ENCODE data around the gene DRD2. TPM values are rescaled to one million over a fixed set of nuclear protein-coding genes. Genes with fewer than 3 reads are reported as not detected.

The DRD2 gene
- total RNA-seq, 1 donor from 2014 or later, result 0.49 TPM

- H3K9me3 ChIP-seq, result no peaks in the 10 kb centered on the region
- TF ChIP-seq POLR2AphosphoS5 (IDR thresholded peaks at IDR 0.05; ENCODE audit: insufficient read depth in 1 of 2, low read depth in 1 of 2) (no peak), POLR2A (IDR thresholded peaks at IDR 0.05) (no peak), CTCF (IDR thresholded peaks at IDR 0.05) (no peak)
- intact Hi-C loops (cut with DNase I), result no loop called here
- H3K27me3 ChIP-seq, result no peaks in the 10 kb centered on the region
- no peak overlapping the region for H3K27ac ChIP-seq
- H3K36me3 ChIP-seq, result no peaks in the 10 kb centered on the region
- no peaks in the 10 kb centered on the region for H3K4me1 ChIP-seq
- no peak for DNase-seq (ENCODE audit: extremely low spot score in 2 of 2)
- no peak overlapping the region for H3K4me3 ChIP-seq
Observed at GRCh38 chr11:113444502-113445123, 30.6 kb downstream of the DRD2 start.

- intact Hi-C loops (cut with DNase I), result no loop called here
- Histone ChIP-seq H3K4me3 (no peak overlapping the region), H3K27ac (no peak overlapping the region), H3K36me3 (no peaks in the 10 kb centered on the region), H3K9me3 (no peaks in the 10 kb centered on the region), H3K4me1 (no peaks in the 10 kb centered on the region), H3K27me3 (no peaks in the 10 kb centered on the region)
- no peak for TF ChIP-seq POLR2A (IDR thresholded peaks at IDR 0.05)
- TF ChIP-seq POLR2AphosphoS5 (IDR thresholded peaks at IDR 0.05; ENCODE audit: insufficient read depth in 1 of 2, low read depth in 1 of 2), result no peak
- TF ChIP-seq CTCF (IDR thresholded peaks at IDR 0.05), result no peak
- no peak for DNase-seq (ENCODE audit: extremely low spot score in 2 of 2)
Observed at GRCh38 chr11:113440816-113441215, 34.4 kb downstream of the DRD2 start.

- H3K27me3 ChIP-seq, result no peaks in the 10 kb centered on the region
- H3K36me3 ChIP-seq, result no peaks in the 10 kb centered on the region
- H3K4me1 ChIP-seq, result no peaks in the 10 kb centered on the region
- no peak for TF ChIP-seq CTCF (IDR thresholded peaks at IDR 0.05)
- no peak for TF ChIP-seq POLR2A (IDR thresholded peaks at IDR 0.05)
- TF ChIP-seq POLR2AphosphoS5 (IDR thresholded peaks at IDR 0.05; ENCODE audit: insufficient read depth in 1 of 2, low read depth in 1 of 2), result no peak
- H3K27ac ChIP-seq, result no peak overlapping the region
- intact Hi-C loops (cut with DNase I), result no loop called here
- no peak for DNase-seq (ENCODE audit: extremely low spot score in 2 of 2)
- H3K9me3 ChIP-seq, result no peaks in the 10 kb centered on the region
- H3K4me3 ChIP-seq, result no peak overlapping the region
Observed at GRCh38 chr11:113436672-113437252, 38.4 kb downstream of the DRD2 start.

- TF ChIP-seq POLR2A (IDR thresholded peaks at IDR 0.05) (no peak), POLR2AphosphoS5 (IDR thresholded peaks at IDR 0.05; ENCODE audit: insufficient read depth in 1 of 2, low read depth in 1 of 2) (no peak), CTCF (IDR thresholded peaks at IDR 0.05) (no peak)
- H3K4me1 ChIP-seq, result no peaks in the 10 kb centered on the region
- H3K9me3 ChIP-seq, result no peaks in the 10 kb centered on the region
- H3K27ac ChIP-seq, result no peak overlapping the region
- no peaks in the 10 kb centered on the region for H3K36me3 ChIP-seq
- intact Hi-C loops (cut with DNase I), result no loop called here
- DNase-seq (ENCODE audit: extremely low spot score in 2 of 2), result no peak
- no peak overlapping the region for H3K4me3 ChIP-seq
- no peaks in the 10 kb centered on the region for H3K27me3 ChIP-seq
Observed at GRCh38 chr11:113435190-113435968, 39.8 kb downstream of the DRD2 start.

- no peaks in the 10 kb centered on the region for H3K9me3 ChIP-seq
- no peaks in the 10 kb centered on the region for H3K4me1 ChIP-seq
- no peaks in the 10 kb centered on the region for H3K27me3 ChIP-seq
- no peak overlapping the region for H3K27ac ChIP-seq
- H3K4me3 ChIP-seq, result no peak overlapping the region
- no peak for DNase-seq (ENCODE audit: extremely low spot score in 2 of 2)
- TF ChIP-seq POLR2A (IDR thresholded peaks at IDR 0.05) (no peak), POLR2AphosphoS5 (IDR thresholded peaks at IDR 0.05; ENCODE audit: insufficient read depth in 1 of 2, low read depth in 1 of 2) (no peak), CTCF (IDR thresholded peaks at IDR 0.05) (no peak)
- intact Hi-C loops (cut with DNase I), result no loop called here
- no peaks in the 10 kb centered on the region for H3K36me3 ChIP-seq
Observed at GRCh38 chr11:113431746-113432145, 43.5 kb downstream of the DRD2 start.

Measured in vagina (tissue), 2 donors.